Activated CD8-positive, alpha-beta memory T cell treated with anti-CD3 and anti-CD28 coated beads, Interleukin-2, amount 50 U/mL, for 24 hours (primary cell): Measurements from ENCODE around the gene IP6K3.

Experiments used
- DNase-seq: peaks from one replicate; pipeline ENCODE4 v3.0.0-alpha.2; 2020; ENCODE audit errors: extremely low read depth

IP6K3 gene

DNA sequence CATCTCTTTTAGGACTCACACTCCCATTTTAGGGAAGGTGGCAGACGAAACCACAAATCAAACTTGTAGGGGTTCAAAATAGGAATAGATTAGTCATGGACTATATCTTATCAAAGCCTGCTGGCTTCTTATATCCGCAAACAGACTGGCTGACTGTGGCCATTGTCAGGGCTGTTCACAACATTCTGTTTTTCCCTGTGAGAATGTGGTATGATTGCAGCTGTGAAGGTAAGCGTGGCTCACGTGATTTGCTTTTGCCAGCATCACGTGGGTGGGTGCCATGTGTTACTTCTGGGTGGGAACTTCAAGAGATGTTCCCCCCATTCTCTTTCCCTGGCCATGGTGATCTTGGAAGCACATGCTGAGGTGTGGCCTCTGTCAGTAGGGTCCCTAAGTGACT lies 5.9 kb downstream of the IP6K3 start:
- no peak for DNase-seq

DNA sequence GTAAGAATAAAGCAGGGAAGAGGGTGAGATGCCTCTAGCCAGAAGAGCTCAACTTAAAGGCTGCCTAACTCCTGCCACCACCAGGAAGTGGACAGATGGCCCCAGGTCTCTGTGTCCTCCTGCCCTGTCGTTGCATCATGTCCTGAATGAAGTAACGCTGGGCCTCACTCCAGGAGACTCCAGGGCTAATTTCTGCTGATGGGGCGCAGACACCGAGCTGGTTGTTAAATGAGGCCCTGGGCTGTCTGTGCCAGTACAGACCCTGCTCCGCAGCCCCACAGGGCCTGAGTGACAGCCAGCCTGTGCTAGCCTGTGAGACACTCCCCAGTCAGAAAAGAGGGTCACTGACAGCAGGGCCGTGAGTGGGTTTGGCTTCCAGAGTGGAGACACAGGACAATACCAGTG lies 6.5 kb downstream of the IP6K3 start:
- no peak for DNase-seq

DNA sequence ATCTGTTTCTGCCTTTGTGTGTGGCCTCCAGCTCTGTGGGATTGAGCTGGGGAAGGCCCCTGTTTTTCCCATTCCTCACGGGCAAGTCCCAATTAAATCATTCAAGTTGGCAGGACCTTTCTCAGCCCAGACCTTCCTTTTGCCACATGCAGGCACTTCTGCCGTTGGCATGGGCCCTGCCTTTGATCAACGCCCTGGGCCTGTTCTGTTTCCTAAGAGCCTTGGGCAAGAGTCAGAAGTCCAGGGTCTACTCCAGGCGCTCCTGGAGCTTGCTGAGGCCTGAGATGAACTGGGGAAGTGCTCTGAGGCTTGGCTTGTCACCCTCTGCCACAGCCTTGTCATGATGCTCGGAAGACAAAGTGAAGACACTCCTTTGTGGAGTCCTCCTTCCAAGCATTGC lies 7.1 kb downstream of the IP6K3 start:
- DNase-seq, result no peak

DNA sequence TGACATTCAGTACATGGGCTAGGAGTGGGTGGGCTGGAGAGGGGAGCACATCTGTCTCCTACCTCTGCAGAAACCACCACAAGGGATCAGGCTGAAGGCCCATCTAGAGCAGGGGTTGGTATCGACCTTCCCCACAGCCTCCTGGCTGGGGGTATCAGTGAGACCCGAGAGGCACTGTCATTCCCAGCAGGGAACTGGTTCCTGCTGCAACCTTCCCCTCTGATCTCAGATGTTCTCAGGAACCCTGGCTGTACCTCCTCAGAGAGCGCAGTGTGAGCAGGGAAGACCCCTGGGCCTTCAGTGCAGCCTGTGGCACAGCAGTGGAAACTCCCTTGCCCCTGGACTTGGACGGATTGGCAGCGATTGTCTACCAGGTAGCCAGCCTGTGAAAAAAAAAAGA lies 7.8 kb downstream of the IP6K3 start:
- no peak for DNase-seq

DNA sequence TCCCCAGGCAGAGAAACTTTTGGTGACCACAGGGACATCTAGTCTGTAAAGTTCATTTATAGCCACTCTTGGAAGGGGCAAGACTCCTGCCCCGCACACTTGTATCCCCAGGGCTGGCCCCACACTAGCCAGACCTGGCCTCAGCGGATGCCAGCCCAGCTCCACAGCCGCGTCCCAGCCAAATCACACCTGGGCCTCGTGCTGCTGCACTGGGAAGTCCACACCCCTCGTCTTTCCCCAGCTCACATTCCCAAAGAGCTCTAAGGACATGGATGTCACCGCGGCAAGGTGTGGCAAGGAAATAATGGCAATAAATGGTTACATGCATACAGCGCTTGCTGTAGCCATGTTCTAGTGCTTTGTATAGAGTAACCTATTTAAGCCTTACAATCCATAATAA lies 8.6 kb downstream of the IP6K3 start:
- no peak for DNase-seq

DNA sequence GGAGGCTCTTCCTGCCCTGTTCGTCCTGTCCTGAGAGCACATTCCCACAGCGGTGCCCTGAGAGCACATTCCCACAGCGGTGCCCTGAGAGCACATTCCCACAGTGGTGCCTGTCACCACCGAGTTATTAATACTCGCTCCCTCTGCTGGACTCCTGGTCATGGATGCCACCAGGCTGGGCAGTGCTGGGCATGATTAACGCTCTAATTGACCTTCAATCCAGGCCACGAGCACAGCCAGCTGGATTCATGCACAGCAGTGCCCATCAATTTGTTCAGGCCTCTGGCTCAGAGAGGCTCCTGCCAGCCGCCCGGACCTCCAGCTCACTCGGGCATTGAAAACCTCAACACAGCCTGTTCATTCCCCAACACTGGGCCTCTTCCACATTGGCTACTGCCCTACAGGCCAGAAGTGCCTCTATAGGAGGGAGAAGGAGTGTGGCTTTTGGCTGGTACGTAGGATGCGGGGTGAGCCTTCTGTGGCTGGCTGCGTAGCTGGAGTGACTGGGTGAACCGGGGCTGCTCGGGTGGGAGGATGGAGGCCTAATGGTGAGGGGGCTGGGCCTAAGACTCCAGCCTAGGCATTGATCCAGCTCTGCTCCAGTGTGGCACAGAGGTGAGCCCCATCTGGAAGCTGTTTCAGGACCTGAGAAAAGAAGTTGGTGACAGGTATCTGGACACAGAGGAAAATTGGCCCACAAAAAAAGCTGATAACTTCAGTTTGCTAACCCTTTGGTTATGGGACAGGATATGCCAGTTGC lies 9.3 kb downstream of the IP6K3 start:
- DNase-seq, result no peak

DNA sequence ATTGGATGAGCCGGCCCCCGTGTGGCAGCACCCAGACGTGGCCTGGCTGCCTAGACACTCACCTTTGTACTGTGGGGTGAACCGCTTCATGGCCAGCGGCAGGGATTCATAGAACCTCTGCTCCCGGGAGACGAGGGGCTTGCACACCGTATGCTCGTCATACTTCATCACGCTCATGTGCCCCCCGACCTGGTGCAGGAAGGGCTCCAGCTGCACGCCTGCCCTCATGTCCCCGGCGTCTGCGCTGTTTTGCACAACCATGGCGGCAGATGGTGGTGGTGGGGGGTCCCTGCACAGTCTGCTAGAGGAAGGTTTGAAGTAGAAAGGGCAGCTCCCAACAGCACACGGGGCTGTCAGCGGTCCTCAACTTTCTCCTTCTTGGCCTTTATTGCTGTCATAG lies 11.5 kb downstream of the IP6K3 start:
- DNase-seq, result no peak

DNA sequence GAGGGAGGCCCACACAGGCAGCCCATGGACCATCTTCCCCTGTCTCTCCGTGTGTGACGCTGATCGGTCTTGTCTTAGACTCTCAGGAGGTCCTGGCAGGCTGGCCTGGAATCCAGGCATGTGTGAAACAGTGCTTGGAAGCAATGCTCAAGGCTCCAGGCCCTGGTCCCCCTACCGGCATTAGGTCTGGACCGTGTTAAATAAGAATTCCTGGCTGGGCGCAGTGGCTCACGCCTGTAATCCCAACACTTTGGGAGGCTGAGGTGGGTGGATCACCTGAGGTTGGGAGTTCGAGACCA lies 13.0 kb downstream of the IP6K3 start:
- DNase-seq, result no peak

DNA sequence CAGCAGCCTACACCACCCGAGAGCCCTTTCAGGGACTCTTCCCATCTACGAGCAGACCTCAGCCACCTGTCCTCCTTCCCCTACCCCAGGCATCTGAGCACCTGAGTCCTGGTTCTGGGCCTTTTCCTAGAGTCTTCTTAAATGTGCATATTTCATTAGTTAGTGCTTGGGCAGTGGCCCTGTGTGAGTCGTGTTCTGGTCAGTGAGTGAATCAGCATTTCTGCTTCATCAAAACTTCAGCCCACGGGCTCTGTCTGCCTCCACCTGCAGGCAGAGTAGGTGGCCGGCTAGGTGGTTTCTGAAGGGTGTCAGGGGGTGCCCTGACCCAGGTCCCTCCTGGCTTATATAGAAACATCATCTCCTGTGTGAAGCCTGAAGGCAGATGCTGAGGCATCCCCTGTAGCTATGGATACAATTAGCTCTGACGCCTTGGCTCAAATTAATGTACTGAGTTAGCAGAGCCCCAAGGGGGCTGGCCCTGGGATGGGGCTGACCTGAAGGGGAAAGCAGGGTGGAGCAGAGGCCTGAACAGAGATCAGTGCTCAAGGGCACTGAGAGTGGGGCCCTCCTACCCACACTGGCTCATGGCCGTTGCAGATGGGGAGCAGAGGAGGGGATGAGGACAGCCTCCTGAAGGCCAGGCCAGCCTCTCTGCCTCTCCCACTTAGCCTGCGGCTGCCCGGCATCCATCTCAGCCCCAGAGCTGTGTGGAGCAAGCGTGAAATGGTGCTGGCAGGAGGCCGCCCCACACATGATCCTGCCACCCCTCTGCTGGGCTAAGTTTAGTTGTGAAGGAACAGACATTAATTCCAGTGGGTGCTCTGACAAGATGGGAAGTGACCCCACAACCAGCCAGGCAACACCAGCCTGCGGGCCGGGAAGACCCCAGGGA lies 13.6 kb downstream of the IP6K3 start:
- DNase-seq, result no peak

DNA sequence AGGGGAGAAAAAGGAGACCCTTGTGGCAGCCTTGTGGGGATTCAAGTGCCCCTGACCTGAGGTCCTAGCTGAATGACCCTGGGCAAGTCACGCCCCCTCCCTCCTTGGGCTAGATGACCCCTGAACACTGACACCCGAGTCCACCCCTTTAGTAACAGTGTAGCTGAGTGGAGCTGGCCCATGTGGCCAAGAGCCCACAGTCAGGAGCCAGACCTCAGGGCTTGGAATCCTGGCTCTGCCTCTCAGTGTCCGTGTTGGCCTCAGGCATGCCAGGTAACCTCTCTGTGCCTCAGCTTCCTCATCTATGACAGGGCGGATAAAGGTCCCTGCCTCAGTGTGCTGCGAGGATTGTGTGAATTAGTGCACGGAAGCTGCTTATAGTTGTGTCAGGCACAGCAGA lies 14.3 kb downstream of the IP6K3 start:
- no peak for DNase-seq

DNA sequence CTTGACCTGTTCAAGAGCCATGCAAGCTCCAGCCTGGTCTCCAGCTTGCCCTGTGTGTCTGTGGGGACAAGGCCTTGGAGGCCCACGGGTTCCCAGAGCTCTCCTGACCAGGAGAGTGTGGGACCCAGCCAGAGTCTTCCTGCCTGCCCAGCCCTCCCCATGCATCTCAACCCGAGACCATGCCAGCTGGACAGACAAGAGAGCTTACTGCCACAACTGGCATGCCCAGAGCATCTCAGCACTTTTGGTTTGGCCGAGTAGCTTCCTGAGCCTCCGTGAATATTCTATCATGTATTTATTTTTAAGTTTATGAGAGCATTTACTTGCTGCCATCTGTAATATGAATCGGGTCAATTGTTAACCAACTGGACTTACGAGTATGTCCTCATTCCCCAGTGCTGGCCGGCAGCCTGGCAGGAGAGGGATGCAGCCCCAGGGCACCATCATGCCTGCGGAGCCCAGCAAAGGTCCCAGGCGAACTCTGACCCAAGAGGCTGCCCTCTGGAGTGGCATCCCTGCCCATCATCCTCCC lies 14.9 kb downstream of the IP6K3 start:
- no peak for DNase-seq

DNA sequence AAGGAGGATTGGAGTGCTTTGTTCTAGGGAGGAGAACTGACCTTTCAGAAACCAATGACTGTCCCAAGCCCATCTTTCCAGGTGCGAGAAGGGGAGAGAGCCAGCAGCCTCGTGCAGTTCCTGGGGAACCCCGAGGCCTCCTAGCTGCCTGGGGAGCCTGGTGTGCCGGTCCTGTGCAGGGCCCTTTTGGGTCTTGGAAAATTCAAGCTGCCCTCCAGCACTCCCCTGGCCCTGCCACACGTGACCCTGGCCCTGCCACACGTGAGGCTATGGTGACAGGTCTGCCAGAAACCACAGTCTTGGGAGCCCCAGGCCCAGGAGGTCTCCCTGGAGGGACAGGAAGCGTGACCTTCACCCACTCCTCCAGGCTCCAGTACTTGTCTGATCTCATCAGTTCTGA lies 15.7 kb downstream of the IP6K3 start:
- no peak for DNase-seq

DNA sequence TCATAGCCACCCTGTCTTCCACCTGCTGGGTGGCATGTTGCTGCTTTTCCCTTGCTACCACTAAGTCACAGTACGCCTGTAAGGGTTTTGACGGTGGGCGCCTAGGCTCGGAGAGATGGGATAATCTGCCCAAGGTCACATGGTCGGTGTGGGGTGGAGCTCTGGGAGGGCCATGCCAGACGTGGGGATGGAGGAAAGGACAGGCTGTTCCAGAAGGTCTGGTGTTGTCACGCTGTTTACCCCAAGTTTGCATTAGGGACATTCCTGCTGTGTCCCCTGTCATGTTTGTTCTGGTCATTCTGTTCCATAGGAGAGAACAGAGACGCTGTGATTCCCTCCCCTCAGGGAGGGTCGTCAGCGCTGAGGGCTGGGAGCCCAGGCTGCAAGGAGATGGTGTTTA lies 16.1 kb downstream of the IP6K3 start:
- DNase-seq, result no peak

DNA sequence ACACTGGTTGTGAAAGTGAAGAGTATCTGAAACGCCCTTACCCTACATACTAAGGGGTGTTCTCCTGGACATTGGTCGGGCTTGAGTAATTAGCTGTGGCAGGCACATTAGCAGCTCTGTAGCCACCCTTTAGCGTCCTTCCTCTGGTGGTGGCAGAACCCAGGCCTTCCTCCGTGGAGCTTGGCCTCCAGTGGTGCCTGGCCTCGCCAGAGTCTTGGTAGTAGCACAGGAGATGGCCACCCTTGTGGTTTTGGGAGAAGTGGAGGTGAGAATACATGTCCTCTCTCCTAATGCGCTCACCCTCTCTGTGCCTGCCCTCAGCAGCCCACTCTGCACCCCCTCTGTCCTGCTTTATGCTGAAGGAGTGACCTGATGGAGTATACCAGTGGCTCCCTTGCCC lies 17.6 kb downstream of the IP6K3 start:
- no peak for DNase-seq

DNA sequence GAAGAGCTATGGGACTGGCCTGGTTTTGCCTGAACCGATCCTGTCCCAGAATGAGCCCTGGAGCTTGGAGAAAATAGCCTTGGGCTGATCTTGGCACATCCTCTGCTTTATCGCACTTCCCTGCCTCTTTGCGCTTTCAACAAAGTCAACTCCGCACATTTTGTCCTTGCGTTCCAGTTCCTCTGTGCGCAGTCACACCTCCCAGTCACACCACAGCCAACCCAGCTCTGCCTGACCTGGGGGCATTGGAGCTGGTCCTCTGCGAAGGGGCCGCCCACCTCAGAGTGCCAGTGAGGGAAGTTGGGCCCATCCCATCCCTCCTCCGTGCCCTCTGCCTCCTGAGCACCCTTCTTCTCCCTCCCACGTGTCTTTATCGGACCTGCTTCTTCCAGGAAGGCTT lies 18.3 kb downstream of the IP6K3 start:
- no peak for DNase-seq

DNA sequence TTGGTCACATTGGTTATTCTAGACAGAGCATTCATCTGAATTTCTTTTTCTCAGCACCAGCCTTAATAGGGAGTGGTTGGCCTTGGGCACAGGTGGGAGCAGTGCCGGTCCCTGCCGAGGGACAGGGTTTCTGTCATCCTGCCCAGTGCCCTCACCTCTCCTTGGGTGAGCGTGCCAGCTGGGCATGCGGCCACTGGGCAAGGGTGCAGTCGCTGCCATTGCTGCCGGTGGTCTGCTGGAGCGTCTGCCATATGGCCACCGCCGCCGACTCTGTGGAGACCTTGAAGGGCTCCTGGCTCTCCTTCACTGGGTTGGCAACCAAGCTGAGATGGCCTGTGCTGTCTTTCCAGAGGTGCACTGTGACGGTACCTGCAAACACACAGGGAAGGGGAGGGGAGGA lies 18.8 kb downstream of the IP6K3 start:
- DNase-seq, result no peak

DNA sequence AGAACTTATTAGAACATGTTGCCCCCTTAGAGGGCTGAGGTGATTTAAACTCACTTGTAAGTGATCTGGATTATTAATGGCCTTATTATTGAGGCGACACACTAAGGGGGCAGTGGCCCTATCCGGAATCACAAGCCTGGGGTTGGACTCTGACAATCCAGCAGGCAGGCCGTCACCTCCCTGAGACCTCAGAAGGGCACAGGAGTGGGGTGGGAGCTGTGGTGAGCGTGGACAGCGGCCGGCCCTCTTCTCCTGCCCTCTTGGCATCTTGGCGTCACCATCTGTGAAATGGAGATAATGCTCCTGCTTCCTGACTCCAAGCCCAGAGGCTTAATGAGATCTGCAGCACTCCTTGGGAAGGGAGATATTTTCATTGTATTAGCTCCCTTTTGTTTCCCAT lies 19.6 kb downstream of the IP6K3 start:
- DNase-seq, result no peak

DNA sequence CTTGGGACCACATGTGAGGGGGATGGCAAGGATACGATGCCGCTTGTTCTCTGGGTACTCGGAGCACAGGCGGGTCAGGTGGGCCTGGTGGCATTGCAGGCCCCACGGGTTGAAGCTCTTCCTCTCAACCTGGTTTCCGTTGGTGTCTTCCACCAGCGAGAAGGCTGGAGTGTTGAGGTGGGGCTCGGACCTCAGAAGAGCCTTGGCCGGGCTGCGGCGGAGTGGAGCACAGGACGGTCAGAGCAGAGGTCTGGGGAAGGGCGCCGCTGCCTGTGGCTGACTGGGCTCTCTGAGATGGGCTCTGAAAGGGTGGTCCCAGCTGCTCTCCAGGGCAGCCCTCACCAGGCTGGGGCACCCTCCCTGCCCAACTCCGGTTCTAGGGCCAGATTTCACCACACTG lies 20.0 kb downstream of the IP6K3 start:
- no peak for DNase-seq

DNA sequence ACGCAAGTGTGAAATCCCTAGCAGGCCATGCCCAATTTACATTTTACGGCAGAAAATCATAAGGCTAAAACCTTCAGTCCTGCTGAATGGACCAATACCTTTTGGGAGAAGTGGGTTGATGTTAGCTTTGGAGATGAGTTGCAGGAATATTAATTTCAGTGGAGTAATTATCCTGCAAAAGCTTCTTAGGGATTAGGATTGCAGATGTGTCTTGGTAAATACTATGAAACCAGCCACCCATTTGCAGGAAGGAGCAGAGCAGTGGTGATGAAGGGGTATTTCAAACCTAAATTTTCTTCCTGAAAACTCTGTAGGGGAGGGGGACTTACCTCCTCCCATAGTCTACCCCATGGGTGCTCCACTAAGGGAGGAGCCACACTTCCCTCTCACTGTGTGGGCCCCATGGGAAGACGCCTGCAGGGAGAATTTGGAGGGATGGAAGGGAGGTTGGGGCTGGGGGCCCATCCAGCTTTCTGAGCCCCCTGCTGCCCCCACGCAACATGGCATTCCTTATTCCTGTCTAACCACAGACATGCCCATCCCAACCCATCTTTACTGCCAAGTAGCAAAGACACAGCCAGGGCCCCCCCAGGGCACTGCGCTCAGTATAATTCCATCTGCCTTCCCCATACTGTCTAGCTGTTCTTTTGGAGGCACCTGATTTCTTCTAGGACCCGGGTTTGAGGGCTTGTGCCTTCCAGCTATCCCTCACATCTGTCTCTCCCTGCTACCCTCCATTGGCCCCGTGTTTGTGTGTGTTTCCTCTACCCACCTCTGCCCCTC lies 20.6 kb downstream of the IP6K3 start:
- no peak for DNase-seq

DNA sequence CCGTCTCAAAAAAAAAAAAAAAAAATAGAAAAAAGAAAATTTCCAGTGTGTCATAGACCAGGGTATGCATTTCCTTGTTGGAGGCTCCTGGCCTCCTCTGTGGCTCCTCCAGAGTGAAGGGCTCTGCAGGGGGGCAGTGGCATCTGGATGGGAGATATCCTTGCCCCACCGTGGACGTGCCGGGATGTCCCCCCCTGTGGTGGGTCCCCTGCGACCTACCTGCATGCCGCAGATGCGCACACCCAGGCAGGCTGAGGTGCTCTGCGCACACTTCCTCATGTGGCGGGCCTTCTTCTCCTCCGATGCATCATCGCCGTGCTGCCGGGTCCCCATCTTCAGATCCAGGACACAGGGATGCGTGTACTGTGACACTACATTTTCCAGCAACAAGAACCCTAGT lies 21.5 kb downstream of the IP6K3 start:
- DNase-seq, result no peak

DNA sequence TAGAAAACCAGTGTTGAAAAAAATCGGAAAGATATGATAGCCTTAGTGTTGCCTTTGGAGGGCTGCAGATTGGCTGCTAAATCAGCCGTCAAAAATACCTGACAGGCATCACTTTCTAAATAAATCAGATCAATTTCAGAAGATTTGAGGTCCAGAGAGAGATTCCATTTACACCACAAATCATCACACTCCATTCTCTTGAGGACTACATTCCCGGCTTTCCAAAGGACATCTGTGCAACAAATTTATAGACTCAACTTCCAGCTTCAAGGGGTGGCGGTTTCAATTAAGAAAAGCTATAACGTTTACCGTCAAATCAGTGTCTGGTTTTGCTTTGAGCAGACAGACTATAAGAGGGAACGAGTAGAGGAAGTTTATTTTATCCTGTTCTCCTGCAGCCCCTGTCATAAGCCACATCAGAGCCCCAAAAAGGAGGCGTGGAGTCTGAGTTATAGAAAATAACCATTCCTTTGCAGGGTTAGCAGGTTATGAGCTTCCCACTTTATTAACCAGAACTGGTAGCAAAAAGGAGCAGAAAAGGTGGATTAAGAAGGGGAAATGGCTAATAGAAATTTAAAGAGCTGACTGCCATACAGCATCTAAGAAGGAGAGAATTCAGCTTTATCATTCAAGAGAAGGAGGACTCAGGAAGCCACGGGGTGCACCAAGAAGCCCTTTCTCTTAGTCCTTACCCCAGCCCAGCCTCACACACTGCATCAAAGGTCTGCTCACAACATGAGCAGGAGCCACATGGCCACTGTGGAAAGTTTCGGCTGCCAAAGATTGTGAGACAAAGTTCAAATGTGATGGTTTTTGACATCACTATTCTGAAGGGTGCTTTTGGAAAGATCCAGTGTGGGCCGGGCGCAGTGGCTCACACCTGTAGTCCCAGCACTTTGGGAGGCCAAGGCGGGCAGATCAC lies 22.3 kb downstream of the IP6K3 start:
- DNase-seq, result no peak
